HFFc6 (cell line): ENCODE measurements around the gene IMMP2L. TPM values are rescaled to one million over a fixed set of nuclear protein-coding genes. Genes with fewer than 3 reads are reported as not detected.
A peak's percentile ranks its signal among the peaks of the same experiment; 100 is the strongest.

Experiments used
- DNase-seq: peaks from one replicate; pipeline ENCODE4 v3.0.0-alpha.2; 2018
- H3K27ac Mint-ChIP-seq: 2 replicates; pipeline ENCODE4 v1.8.0; 2020; ENCODE audit warnings: mild to moderate bottlenecking, mixed read lengths
- H3K27me3 Mint-ChIP-seq: 2 replicates; pipeline ENCODE4 v1.8.0; 2021; ENCODE audit warnings: mild to moderate bottlenecking, moderate library complexity, mixed read lengths; ENCODE audit not compliant: insufficient read depth
- H3K36me3 Mint-ChIP-seq: 2 replicates; pipeline ENCODE4 v1.8.0; 2021; ENCODE audit warnings: low read depth, mixed read lengths
- H3K4me1 Mint-ChIP-seq: 2 replicates; pipeline ENCODE4 v1.8.0; 2020; ENCODE audit warnings: low read depth, mixed read lengths
- H3K4me3 Mint-ChIP-seq: 2 replicates; pipeline ENCODE4 v1.8.0; 2020; ENCODE audit warnings: mild to moderate bottlenecking, moderate library complexity, mixed read lengths
- H3K9me3 Mint-ChIP-seq: 2 replicates; pipeline ENCODE4 v1.8.0; 2020; ENCODE audit warnings: mild to moderate bottlenecking, mixed read lengths
- CTCF ChIP-seq: fragments of 200-600 bp; sonication (generic); IDR thresholded peaks from 2 replicates; pipeline ENCODE4 v1.5.0; 2021; ENCODE audit warnings: antibody characterized with exemption, mild to moderate bottlenecking
- total RNA-seq, 6 experiments: library from RNA; stranded (reverse); fragmentation: NEBNext Ultra II Directional; extraction: Animal tissue kit (Norgen Biotek cat#: 25700); gene quantifications; 2 replicates in 1 of 6; 3 replicates in 5 of 6; pipeline ENCODE4 v1.2.3, GENCODE V29; 2021

Gene IMMP2L
- total RNA-seq, 6 experiments from 2014 or later, result 7.2 to 13.6 (median 10.1) TPM

GRCh38 chr7:111413739-111414138 is 148.6 kb downstream of the IMMP2L start:
- peak overlapping the region; percentile 10; the same call in 1 of the 2 replicates for H3K27ac Mint-ChIP-seq

GRCh38 chr7:111410899-111411298 is 151.4 kb downstream of the IMMP2L start:
- Mint-ChIP-seq H3K9me3 (no peaks in the 10 kb centered on the region), H3K27ac (no peak overlapping the region), H3K4me3 (no peak overlapping the region), H3K36me3 (peaks cover 11% of the 10 kb centered on the region), H3K4me1 (peaks cover 32% of the 10 kb centered on the region), H3K27me3 (no peaks in the 10 kb centered on the region; the same call in 1 of the 2 replicates)
- DNase-seq, result no peak
- TF ChIP-seq CTCF, result no peak

More at GRCh38 chr7:111413739-111414138, 148.6 kb downstream of the IMMP2L start:
- H3K4me3 Mint-ChIP-seq, result no peak overlapping the region
- no peaks in the 10 kb centered on the region for H3K27me3 Mint-ChIP-seq
- H3K4me1 Mint-ChIP-seq, result peaks cover 27% of the 10 kb centered on the region
- H3K9me3 Mint-ChIP-seq, result no peaks in the 10 kb centered on the region
- TF ChIP-seq CTCF, result no peak
- H3K36me3 Mint-ChIP-seq, result peaks cover 11% of the 10 kb centered on the region
- no peak for DNase-seq

GRCh38 chr7:111409714-111410422 is 152.4 kb downstream of the IMMP2L start:
- no peak for TF ChIP-seq CTCF
- Mint-ChIP-seq H3K4me1 (peaks cover 32% of the 10 kb centered on the region), H3K36me3 (peaks cover 11% of the 10 kb centered on the region), H3K27me3 (no peaks in the 10 kb centered on the region; the same call in 1 of the 2 replicates), H3K27ac (peak overlapping the region; percentile 48), H3K4me3 (peak overlapping the region; percentile 25), H3K9me3 (no peaks in the 10 kb centered on the region)
- peak; percentile 68 for DNase-seq

GRCh38 chr7:111408724-111409123 is 153.6 kb downstream of the IMMP2L start:
- H3K9me3 Mint-ChIP-seq, result no peaks in the 10 kb centered on the region
- H3K36me3 Mint-ChIP-seq, result peaks cover 11% of the 10 kb centered on the region
- H3K27me3 Mint-ChIP-seq, result no peaks in the 10 kb centered on the region; the same call in 1 of the 2 replicates
- H3K4me3 Mint-ChIP-seq, result no peak overlapping the region
- H3K27ac Mint-ChIP-seq, result no peak overlapping the region
- H3K4me1 Mint-ChIP-seq, result peaks cover 28% of the 10 kb centered on the region
- no peak for DNase-seq
- TF ChIP-seq CTCF, result no peak

- TF ChIP-seq CTCF, result no peak
- Mint-ChIP-seq H3K4me1 (peaks cover 25% of the 10 kb centered on the region), H3K36me3 (peaks cover 11% of the 10 kb centered on the region), H3K9me3 (no peaks in the 10 kb centered on the region), H3K27me3 (no peaks in the 10 kb centered on the region; the same call in 1 of the 2 replicates), H3K27ac (no peak overlapping the region), H3K4me3 (no peak overlapping the region)
- DNase-seq, result no peak
Observed at GRCh38 chr7:111407258-111407657, 155.0 kb downstream of the IMMP2L start.
